ENCODE data around the gene BRWD1. TPM values are rescaled to one million over a fixed set of nuclear protein-coding genes. Genes with fewer than 3 reads are reported as not detected.
A peak's percentile ranks its signal among the peaks of the same experiment; 100 is the strongest.

BRWD1 gene
- total and polyA plus RNA-seq, 2 of the 13 experiments (the other 11 are each of a cell fraction or from before 2014, with no cell fraction given), result 13.9 to 28.0 TPM

GRCh38 chr21:39149882-39150281, 163.6 kb downstream of the BRWD1 start:
- Histone ChIP-seq H3K9ac (ENCODE audit: insufficient read depth, low read depth, low read length) (no peak overlapping the region), H3K4me2 (ENCODE audit: low read depth, low read length) (no peak overlapping the region), H3K4me1 (ENCODE audit: insufficient read depth, low read length) (no peaks in the 10 kb centered on the region), H3K79me2 (ENCODE audit: insufficient read depth, low read length) (no peaks in the 10 kb centered on the region), H3K27me3 (ENCODE audit: control insufficient read depth in 1 of 2, insufficient read depth in 2 of 2, low read length in 2 of 2) (peaks cover 0 to 16% of the 10 kb centered on the region in 2 experiments; a peak in 1 of 5 replicates), H3K36me3 (replicated peaks in 1 of 2; ENCODE audit: control insufficient read depth in 1 of 2, insufficient read depth in 2 of 2, low read length in 2 of 2) (no peaks in the 10 kb centered on the region), H3K27ac (ENCODE audit: extremely low read length, insufficient read depth, low read length) (no peak overlapping the region), H2AFZ (ENCODE audit: low read length) (no peak overlapping the region), H4K20me1 (ENCODE audit: insufficient read depth, low read length) (no peaks in the 10 kb centered on the region), H3K4me3 (replicated peaks in 1 of 3; ENCODE audit: insufficient read depth in 1 of 3, low read depth in 2 of 3, low read length in 3 of 3) (no peak overlapping the region), H3K9me3 (ENCODE audit: low read length) (no peaks in the 10 kb centered on the region)
- ChIA-PET POLR2A (no interaction called here), CTCF (ENCODE audit: low intra/inter-chr PET ratio, low total read pairs) (no interaction called here)
- TF ChIP-seq GLMP (CRISPR knock-in tag; IDR thresholded peaks at IDR 0.05; ENCODE audit: borderline replicate concordance) (no peak), NCOR1 (IDR thresholded peaks at IDR 0.05; ENCODE audit: borderline replicate concordance, low read length) (peak; percentile 29; the same call in 1 of the 2 replicates)
- FAIRE-seq (no peak), ATAC-seq (no peak), DNase-seq (ENCODE audit: low spot score) (no peak)
- in situ Hi-C loops (cut with HindIII; ENCODE audit: extremely low pct_ligation_motif_present, low pct_unique_long_range_greater_than_20kb), result no loop called here
- intact Hi-C loops (cut with micrococcal nuclease; ENCODE audit: unreplicated experiment), result no loop called here
- no TSS peak for BruUV-seq (replicated peaks)

GRCh38 chr21:39148975-39149374, 164.5 kb downstream of the BRWD1 start:
- no peak for ATAC-seq
- no peaks in the 10 kb centered on the region for H4K20me1 ChIP-seq (ENCODE audit: insufficient read depth, low read length)
- H3K4me2 ChIP-seq (ENCODE audit: low read depth, low read length), result no peak overlapping the region
- H3K36me3 ChIP-seq (replicated peaks in 1 of 2; ENCODE audit: control insufficient read depth in 1 of 2, insufficient read depth in 2 of 2, low read length in 2 of 2), result no peaks in the 10 kb centered on the region
- intact Hi-C loops (cut with micrococcal nuclease; ENCODE audit: unreplicated experiment), result no loop called here
- in situ Hi-C loops (cut with HindIII; ENCODE audit: extremely low pct_ligation_motif_present, low pct_unique_long_range_greater_than_20kb), result no loop called here
- DNase-seq (ENCODE audit: low spot score), result no peak
- H3K79me2 ChIP-seq (ENCODE audit: insufficient read depth, low read length), result no peaks in the 10 kb centered on the region
- TF ChIP-seq AKNA (CRISPR knock-in tag; IDR thresholded peaks at IDR 0.05; ENCODE audit: borderline replicate concordance), result no peak
- TF ChIP-seq CHD4 (IDR thresholded peaks at IDR 0.05; ENCODE audit: borderline replicate concordance, low read length), result no peak
- TF ChIP-seq SKI (IDR thresholded peaks at IDR 0.05; ENCODE audit: partially characterized antibody), result no peak
- no peak for FAIRE-seq
- H3K4me1 ChIP-seq (ENCODE audit: insufficient read depth, low read length), result no peaks in the 10 kb centered on the region
- no peak overlapping the region for H2AFZ ChIP-seq (ENCODE audit: low read length)
- no peaks in the 10 kb centered on the region for H3K9me3 ChIP-seq (ENCODE audit: low read length)
- H3K4me3 ChIP-seq (replicated peaks in 1 of 3; ENCODE audit: insufficient read depth in 1 of 3, low read depth in 2 of 3, low read length in 3 of 3), result no peak overlapping the region
- POLR2A ChIA-PET, result no interaction called here
- WGBS (ENCODE audit: low lambda C conversion rate), result 29% methylated on average over 2 of the region's 2 CpGs
- peaks cover 0 to 15% of the 10 kb centered on the region in 2 experiments; a peak in 2 of 5 replicates for H3K27me3 ChIP-seq (ENCODE audit: control insufficient read depth in 1 of 2, insufficient read depth in 2 of 2, low read length in 2 of 2)
- CTCF ChIA-PET (ENCODE audit: low intra/inter-chr PET ratio, low total read pairs), result no interaction called here
- no TSS peak for BruUV-seq (replicated peaks)
- no peak overlapping the region for H3K9ac ChIP-seq (ENCODE audit: insufficient read depth, low read depth, low read length)
- H3K27ac ChIP-seq (ENCODE audit: extremely low read length, insufficient read depth, low read length), result no peak overlapping the region
